ENCODE results near the gene BTBD9. TPM values are rescaled to one million over a fixed set of nuclear protein-coding genes. Genes with fewer than 3 reads are reported as not detected.

The BTBD9 gene
- total and polyA plus RNA-seq, 9 of the 15 experiments (the other 6 are each of a cell fraction or from before 2014, with no cell fraction given): 0.08 to 1.6 (median 0.58) TPM

DNA sequence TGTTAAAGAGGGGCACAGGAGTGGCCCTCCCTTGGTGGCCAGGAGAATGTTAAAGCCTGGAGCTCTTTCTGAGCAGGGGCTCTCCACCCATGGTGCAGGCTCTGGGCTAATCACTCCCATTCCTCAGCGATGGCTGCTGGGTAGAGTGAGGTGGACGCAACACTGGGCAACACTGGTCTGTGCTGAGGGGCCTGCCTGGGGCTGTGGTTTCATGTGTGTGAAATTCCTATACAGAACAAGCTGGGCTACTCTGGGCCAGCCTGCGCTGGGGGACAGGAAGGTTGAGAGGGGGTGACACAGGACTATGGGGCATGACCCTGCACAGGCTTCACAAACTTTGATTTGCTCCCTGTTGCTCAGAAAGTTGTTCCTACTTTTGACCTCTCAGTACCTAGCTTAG is 427.6 kb downstream of the BTBD9 start:
- H3K4me3 ChIP-seq: no peak overlapping the region
- H3K79me2 ChIP-seq (ENCODE audit: control insufficient read depth, insufficient read depth, low read length): no peaks in the 10 kb centered on the region
- H3K27ac ChIP-seq (ENCODE audit: extremely low read depth, low read depth, low read length): no peak overlapping the region
- H3K36me3 ChIP-seq (ENCODE audit: control insufficient read depth, insufficient read depth, low read length): no peaks in the 10 kb centered on the region
- POLR2A ChIA-PET: interaction anchor here (0.7 kb wide), 1 partner anchor 8 kb away, joined by 3 read pairs; no protein-coding TSS in a partner anchor
- no peak overlapping the region for H2AFZ ChIP-seq (ENCODE audit: low read depth, low read length)
- intact Hi-C loops (cut with micrococcal nuclease): no loop called here
- H3K9ac ChIP-seq (ENCODE audit: insufficient read depth in 1 of 2, low read depth in 2 of 2, low read length in 2 of 2): no peak overlapping the region
- no peaks in the 10 kb centered on the region for H3K9me3 ChIP-seq (replicated peaks; ENCODE audit: control insufficient read depth, insufficient read depth, low read depth, low read length)
- in situ Hi-C loops (cut with MboI): no loop called here
- H3K27me3 ChIP-seq (ENCODE audit: control insufficient read depth in 2 of 2, insufficient read depth in 2 of 2, low read length in 2 of 2): peaks cover 25 to 56% of the 10 kb centered on the region in 2 experiments
- no peaks in the 10 kb centered on the region; the same call in 1 of the 2 replicates for H4K20me1 ChIP-seq (replicated peaks; ENCODE audit: control insufficient read depth, insufficient read depth, low read length)
- ATAC-seq (no peak), FAIRE-seq (no peak), DNase-seq (ENCODE audit: extremely low read depth in 1 of 4, low spot score in 3 of 4) (no peak)
- WGBS (ENCODE audit: insufficient coverage, low coverage, missing lambda C conversion rate): 4% methylated on average over 3 of the region's 3 CpGs
- H3K4me2 ChIP-seq (ENCODE audit: insufficient read depth, low read length): no peak overlapping the region
- no TSS peak for BruUV-seq (replicated peaks)
- H3K4me1 ChIP-seq (replicated peaks in 1 of 2; ENCODE audit: control insufficient read depth in 2 of 2, insufficient read depth in 2 of 2, low read length in 2 of 2): no peaks in the 10 kb centered on the region
- CTCF ChIA-PET (ENCODE audit: low intra/inter-chr PET ratio): no interaction called here
- H3K9me1 ChIP-seq (ENCODE audit: control insufficient read depth, insufficient read depth, low read length): no peaks in the 10 kb centered on the region
- TF ChIP-seq ZNF24 (IDR thresholded peaks at IDR 0.05) (no peak), BACH1 (tag; IDR thresholded peaks at IDR 0.05) (no peak), REST (IDR thresholded peaks at IDR 0.05; ENCODE audit: borderline replicate concordance) (no peak), REST (CRISPR knock-in tag; IDR thresholded peaks at IDR 0.05; ENCODE audit: low read depth) (no peak), CBX5 (IDR thresholded peaks at IDR 0.05; ENCODE audit: borderline replicate concordance, low read depth) (no peak), ZFP1 (CRISPR knock-in tag; IDR thresholded peaks at IDR 0.05) (no peak), SETDB1 (IDR thresholded peaks at IDR 0.05; ENCODE audit: low read length) (no peak), ZSCAN29 (IDR thresholded peaks at IDR 0.05) (no peak), CCNT2 (IDR thresholded peaks at IDR 0.05; ENCODE audit: borderline replicate concordance, extremely low read depth, insufficient read length, low read depth, low read length) (no peak), THRB (CRISPR knock-in tag; conservative IDR thresholded peaks at IDR 0.05) (no peak), ZNF592 (IDR thresholded peaks at IDR 0.05) (no peak)
